HAP-1 (cell line): Measurements from ENCODE around the gene PROSER1.
A peak's percentile ranks its signal among the peaks of the same experiment; 100 is the strongest.

Experiments used
- DNase-seq, 2 experiments: peaks; one replicate each; pipeline ENCODE4 v3.0.0-alpha.2; 2016 to 2020; ENCODE audit warnings: low spot score in 2 of 2
- H3K27me3 ChIP-seq: fragments of 250-450 bp; sonication (Bioruptor Pico); 2 replicates; pipeline ENCODE4 v1.5.1; 2020; ENCODE audit warnings: low read depth, mild to moderate bottlenecking, moderate library complexity
- H3K36me3 ChIP-seq: fragments of 250-450 bp; sonication (Bioruptor Pico); replicated peaks from 2 replicates; pipeline ENCODE4 v1.5.1; 2020; ENCODE audit warnings: mild to moderate bottlenecking
- H3K4me1 ChIP-seq: fragments of 250-450 bp; sonication (Bioruptor Pico); 2 replicates; pipeline ENCODE4 v1.5.1; 2020; ENCODE audit warnings: mild to moderate bottlenecking
- H3K4me3 ChIP-seq: fragments of 250-450 bp; sonication (Bioruptor Pico); 2 replicates; pipeline ENCODE4 v1.5.1; 2020; ENCODE audit warnings: mild to moderate bottlenecking, moderate library complexity
- H3K9me3 ChIP-seq: fragments of 250-450 bp; sonication (Bioruptor Pico); 2 replicates; pipeline ENCODE4 v1.5.1; 2020; ENCODE audit warnings: mild to moderate bottlenecking, moderate library complexity
- in situ Hi-C: fragments of 300-500 bp; cut with MboI; formaldehyde crosslinking; loops from 3 replicates; pipeline ENCODE4 v1.14.3; 2020; ENCODE audit warnings: low sequenced_read_pairs, inconsistent platforms, mixed read lengths

Gene PROSER1

DNA sequence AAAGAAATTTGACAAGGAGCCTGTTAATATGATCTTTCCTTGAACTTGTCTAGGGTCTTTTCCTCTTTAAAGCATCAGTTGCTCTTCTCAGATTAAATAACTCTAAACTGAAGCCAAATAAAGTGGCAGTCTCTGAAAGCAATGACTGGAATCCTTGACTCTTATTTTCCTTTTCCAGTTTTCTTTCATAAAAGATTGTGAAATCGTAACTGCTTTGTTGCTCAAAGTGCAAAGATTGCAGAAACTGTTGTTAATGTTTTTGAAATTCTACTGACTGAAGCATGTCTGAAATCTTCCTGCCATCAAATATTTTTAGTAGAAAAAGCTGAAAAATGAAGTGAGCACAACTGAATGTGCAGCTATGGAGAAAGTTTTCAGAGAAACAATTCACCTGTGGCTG lies 2.3 kb upstream of the PROSER1 start:
- Histone ChIP-seq H3K9me3 (no peaks in the 10 kb centered on the region), H3K4me3 (no peak overlapping the region), H3K4me1 (peaks cover 6% of the 10 kb centered on the region; the same call in 1 of the 2 replicates), H3K36me3 (no peaks in the 10 kb centered on the region), H3K27me3 (no peaks in the 10 kb centered on the region)
- in situ Hi-C loops = no loop called here
- DNase-seq = no peak

DNA sequence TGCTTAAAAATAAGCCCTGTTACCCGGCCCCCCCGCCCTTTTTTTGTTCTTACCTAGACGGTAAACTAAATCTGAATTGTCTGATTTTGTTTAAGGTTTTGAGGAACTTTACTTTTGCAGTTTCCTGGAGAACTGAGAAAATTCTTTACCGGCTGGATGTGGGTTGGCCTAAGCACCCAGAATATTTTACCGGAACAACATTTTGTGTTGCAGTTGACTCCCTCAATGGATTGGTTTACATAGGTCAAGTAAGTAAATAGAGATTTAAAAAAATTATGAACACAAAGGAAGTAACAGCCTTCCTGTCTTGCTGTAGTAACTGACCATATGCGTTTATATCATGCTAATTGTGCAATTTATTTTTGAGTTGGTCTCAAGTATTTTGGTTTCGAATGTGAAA lies 1.2 kb upstream of the PROSER1 start:
- Histone ChIP-seq H3K27me3 (no peaks in the 10 kb centered on the region), H3K4me3 (peak overlapping the region; percentile 69), H3K4me1 (peaks cover 9% of the 10 kb centered on the region), H3K9me3 (no peaks in the 10 kb centered on the region), H3K36me3 (no peaks in the 10 kb centered on the region)
- DNase-seq = no peak
- in situ Hi-C loops = no loop called here

DNA sequence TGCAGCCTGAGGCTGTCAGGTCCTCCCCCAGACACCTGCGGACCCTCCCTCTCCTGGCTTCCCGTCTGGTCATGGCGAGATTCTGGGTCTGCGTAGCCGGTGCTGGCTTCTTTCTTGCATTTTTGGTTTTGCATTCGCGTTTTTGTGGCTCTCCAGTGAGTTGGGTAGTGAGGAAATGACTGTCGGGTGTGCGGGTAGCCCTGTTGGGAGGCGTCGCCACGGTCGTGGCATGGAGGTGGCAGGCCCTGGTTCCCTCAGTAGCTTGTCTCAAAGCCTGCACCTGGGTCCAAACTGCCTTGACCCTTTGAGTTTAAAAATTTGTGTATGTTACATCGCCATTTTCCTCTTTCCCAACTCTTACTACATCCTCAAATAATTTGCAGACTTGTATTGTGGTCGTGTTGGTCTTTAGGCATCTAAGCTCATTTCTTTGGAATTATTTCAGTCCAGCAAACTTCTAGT lies 711 bp upstream of the PROSER1 start:
- Histone ChIP-seq H3K36me3 (no peaks in the 10 kb centered on the region), H3K9me3 (no peaks in the 10 kb centered on the region), H3K4me1 (peaks cover 9% of the 10 kb centered on the region), H3K4me3 (peak overlapping the region; percentile 69), H3K27me3 (no peaks in the 10 kb centered on the region)
- DNase-seq = peak in 1 of 2 experiments; percentile 54
- in situ Hi-C loops = no loop called here

DNA sequence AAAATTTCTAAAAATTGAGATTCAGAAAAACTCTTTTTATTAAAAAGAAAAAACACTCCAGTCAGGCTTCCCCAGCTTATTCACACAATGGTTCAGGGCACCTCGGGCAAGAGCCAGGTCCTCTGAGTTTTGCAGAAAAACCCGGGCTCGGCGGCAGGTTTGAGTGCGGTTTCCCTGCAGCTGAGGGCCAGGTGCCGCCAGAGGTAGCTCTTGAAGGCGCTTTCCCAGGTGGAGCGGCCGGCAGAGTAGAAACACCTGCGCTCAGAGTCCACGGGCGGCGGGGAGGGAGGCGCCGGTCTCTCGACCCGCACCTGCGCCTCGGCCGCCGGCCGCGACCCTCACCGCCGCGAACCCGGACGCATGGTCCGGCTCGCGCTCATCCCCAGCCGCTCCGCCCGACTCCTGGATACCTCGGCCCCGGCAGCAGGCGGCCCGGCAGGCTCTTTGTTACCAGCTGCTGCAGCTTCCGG lies 444 bp downstream of the PROSER1 start:
- Histone ChIP-seq H3K36me3 (no peaks in the 10 kb centered on the region), H3K4me3 (peak overlapping the region; percentile 69), H3K27me3 (no peaks in the 10 kb centered on the region), H3K4me1 (peaks cover 9% of the 10 kb centered on the region), H3K9me3 (no peaks in the 10 kb centered on the region)
- in situ Hi-C loops = no loop called here
- DNase-seq = no peak

DNA sequence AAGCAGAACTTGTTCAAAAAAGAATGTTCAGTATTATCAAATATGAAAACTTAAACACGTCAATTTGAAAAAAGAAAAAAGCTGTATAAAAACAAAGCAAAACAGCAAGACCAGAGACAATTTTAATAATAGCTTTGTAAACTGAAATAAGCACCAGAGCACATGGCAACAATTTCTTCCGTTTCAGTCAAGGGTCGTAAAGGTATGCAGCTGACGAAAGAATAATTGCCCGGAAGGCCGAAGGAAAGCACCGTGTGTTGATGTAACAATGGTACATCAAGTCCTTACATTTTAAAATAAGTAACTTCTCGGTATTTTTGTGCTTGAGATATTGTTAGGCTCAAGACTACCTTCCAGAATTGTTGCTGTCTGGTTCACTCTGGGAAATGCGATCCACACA lies 1.7 kb downstream of the PROSER1 start:
- peak; percentile 29 to 48 for DNase-seq
- Histone ChIP-seq H3K4me3 (peak overlapping the region; percentile 69), H3K27me3 (no peaks in the 10 kb centered on the region), H3K9me3 (no peaks in the 10 kb centered on the region), H3K4me1 (peaks cover 9% of the 10 kb centered on the region), H3K36me3 (no peaks in the 10 kb centered on the region)
- in situ Hi-C loops = no loop called here

DNA sequence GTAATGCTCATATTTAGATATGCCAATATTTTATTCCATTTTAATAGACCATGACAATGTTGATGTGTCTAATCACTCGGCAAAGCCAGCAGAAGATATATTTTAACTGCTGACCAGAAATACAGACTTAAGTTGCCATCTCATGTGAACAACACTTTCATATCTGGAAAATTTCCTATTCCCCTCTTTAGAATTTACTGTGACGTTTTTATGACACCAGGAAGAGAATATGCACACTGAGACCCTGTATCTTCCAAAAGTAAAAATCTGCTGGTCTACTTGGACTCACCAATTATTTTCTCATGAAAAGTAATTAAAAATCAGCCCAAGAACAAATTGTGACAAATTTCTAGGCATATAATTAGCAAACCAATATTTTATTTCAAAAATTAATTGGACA lies 2.1 kb downstream of the PROSER1 start:
- H3K9me3 ChIP-seq = no peaks in the 10 kb centered on the region
- in situ Hi-C loops = no loop called here
- no peak for DNase-seq
- peak overlapping the region; percentile 69 for H3K4me3 ChIP-seq
- H3K36me3 ChIP-seq = 0 out of 2 replicates have a peak, but pooled peaks cover under 1% of the 10 kb centered on the region
- H3K4me1 ChIP-seq = peaks cover 9% of the 10 kb centered on the region
- H3K27me3 ChIP-seq = no peaks in the 10 kb centered on the region

DNA sequence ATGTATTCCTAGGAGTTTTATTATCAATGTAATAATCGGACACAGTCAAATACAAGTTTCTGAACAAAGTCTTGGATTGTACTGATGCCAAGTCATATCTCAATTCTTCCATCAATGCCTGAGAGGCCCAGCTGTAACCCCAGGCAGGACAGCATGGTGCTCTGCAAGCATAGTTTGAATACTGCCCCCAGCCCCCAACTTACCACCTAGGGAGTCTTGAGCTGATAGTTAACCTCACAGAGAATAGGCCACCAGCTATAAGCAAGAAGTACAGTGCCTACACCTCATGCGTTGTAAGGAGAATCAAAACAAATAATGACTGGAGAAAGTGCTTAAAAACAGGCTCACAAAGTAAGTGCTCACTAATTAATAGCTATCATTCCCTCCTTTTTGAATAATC lies 2.7 kb downstream of the PROSER1 start:
- H3K36me3 ChIP-seq = 0 out of 2 replicates have a peak, but pooled peaks cover 3% of the 10 kb centered on the region
- H3K4me3 ChIP-seq = peak overlapping the region; percentile 69
- H3K4me1 ChIP-seq = peaks cover 9% of the 10 kb centered on the region
- in situ Hi-C loops = no loop called here
- H3K27me3 ChIP-seq = no peaks in the 10 kb centered on the region
- DNase-seq = peak in 1 of 2 experiments; percentile 28
- no peaks in the 10 kb centered on the region for H3K9me3 ChIP-seq

DNA sequence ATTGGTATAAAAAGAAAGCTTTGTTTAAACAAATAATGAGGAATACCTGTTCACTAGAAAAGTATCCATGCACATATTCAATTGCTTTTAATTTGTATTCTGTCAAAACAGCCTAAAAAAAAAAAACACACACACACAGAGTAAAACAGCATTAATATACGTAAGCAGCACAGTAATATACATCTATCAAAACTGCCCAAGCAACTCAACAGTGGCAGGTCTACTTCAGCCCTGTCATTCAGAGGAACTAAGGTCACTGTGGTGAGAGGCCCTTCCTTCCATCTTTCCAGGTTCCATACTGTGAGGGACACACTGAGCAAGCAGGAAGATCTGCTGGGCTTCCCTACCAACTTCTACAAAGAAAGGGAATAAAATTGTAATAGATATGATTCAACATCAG lies 3.8 kb downstream of the PROSER1 start:
- Histone ChIP-seq H3K9me3 (no peaks in the 10 kb centered on the region), H3K4me3 (no peak overlapping the region), H3K27me3 (no peaks in the 10 kb centered on the region), H3K4me1 (peaks cover 3% of the 10 kb centered on the region; the same call in 1 of the 2 replicates), H3K36me3 (peaks cover 11% of the 10 kb centered on the region)
- DNase-seq = no peak
- in situ Hi-C loops = no loop called here

DNA sequence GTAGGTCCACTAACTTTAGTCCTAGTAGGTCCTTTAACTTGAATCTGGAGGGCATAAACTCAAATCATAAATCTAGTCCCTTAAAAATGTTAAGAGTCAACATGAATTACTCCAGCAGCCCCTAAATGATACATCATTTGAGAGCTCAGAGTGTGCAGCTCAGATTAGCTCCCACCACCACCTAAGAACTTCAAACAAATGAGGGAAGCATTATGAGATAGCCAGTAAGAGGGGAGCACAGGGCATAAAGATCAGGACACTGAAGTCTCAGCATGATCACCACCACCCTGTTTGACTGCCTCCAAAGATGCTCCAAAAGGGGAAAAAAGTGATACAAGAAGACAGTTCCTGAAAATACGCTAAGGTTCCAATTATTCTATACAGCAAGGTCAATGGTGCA lies 5.7 kb downstream of the PROSER1 start:
- H3K4me1 ChIP-seq = peaks cover 3% of the 10 kb centered on the region; the same call in 1 of the 2 replicates
- no peaks in the 10 kb centered on the region for H3K9me3 ChIP-seq
- no peak overlapping the region for H3K4me3 ChIP-seq
- in situ Hi-C loops = no loop called here
- peaks cover 21% of the 10 kb centered on the region for H3K36me3 ChIP-seq
- no peak for DNase-seq
- no peaks in the 10 kb centered on the region for H3K27me3 ChIP-seq

DNA sequence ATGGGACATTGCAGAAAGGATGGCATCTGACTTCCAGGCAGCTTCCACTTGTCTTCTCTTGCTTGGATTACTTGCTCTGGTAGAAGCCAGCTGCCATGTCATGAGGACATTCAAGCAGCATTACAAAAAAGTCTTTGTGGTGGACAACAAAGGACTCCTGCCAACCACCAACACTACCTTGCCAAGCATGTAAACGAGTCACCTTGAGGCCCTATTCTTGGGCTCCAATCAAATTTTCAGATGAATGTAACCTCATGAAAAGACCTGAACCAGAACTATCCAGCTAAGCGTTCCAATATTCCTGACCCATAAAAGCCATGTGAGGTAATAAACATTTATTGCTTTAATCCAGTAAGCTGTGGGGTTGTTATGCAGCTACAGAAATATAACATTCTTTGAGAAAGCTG lies 12.5 kb downstream of the PROSER1 start:
- H3K4me3 ChIP-seq = no peak overlapping the region
- peaks cover 17% of the 10 kb centered on the region for H3K4me1 ChIP-seq
- no peak for DNase-seq
- H3K36me3 ChIP-seq = peaks cover 67% of the 10 kb centered on the region
- H3K9me3 ChIP-seq = no peaks in the 10 kb centered on the region
- H3K27me3 ChIP-seq = no peaks in the 10 kb centered on the region
- in situ Hi-C loops = no loop called here

DNA sequence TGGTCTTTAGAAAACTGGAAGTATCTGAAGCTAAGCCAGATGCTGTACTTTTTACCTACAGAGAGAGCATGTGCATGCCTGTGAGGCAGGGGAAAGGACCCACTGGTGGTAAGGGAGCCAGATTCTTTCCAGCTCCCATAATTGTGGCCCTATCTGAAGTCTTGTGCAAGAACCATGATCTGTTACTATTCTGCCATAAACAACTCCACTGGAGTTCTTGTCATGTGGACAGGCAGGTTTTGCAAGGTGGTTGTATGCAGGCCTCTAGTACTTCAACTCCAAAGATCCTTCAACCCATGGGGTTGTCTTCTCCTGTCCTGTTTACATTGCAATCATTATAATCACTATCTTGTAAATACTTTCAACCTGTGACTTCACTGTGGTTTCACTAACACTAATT lies 14.1 kb downstream of the PROSER1 start:
- no peaks in the 10 kb centered on the region for H3K9me3 ChIP-seq
- no peaks in the 10 kb centered on the region for H3K27me3 ChIP-seq
- no peak overlapping the region for H3K4me3 ChIP-seq
- H3K36me3 ChIP-seq = peaks cover 59% of the 10 kb centered on the region
- peaks cover 17% of the 10 kb centered on the region for H3K4me1 ChIP-seq
- no peak for DNase-seq
- in situ Hi-C loops = no loop called here

DNA sequence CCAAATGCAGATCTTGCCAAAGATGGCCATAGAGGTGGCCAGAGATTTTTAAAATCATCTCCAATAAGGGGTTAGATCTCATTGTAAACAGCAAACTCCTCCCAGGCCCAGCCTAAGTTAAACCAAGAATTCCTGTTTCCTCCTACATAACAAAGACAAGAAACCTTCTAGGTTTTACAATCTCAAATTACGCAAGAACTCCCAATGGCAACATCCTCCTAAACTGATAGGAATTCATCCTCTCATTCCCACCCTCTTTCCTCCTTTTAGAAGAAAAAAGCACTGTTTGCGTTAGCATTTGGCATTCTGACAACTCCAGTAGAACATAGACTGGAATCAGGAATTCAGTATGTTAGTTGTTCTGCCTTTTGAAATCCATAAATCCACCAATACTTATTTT lies 14.6 kb downstream of the PROSER1 start:
- no peak overlapping the region for H3K4me3 ChIP-seq
- H3K4me1 ChIP-seq = peaks cover 17% of the 10 kb centered on the region
- DNase-seq = no peak
- in situ Hi-C loops = no loop called here
- H3K9me3 ChIP-seq = no peaks in the 10 kb centered on the region
- peaks cover 59% of the 10 kb centered on the region for H3K36me3 ChIP-seq
- no peaks in the 10 kb centered on the region for H3K27me3 ChIP-seq

DNA sequence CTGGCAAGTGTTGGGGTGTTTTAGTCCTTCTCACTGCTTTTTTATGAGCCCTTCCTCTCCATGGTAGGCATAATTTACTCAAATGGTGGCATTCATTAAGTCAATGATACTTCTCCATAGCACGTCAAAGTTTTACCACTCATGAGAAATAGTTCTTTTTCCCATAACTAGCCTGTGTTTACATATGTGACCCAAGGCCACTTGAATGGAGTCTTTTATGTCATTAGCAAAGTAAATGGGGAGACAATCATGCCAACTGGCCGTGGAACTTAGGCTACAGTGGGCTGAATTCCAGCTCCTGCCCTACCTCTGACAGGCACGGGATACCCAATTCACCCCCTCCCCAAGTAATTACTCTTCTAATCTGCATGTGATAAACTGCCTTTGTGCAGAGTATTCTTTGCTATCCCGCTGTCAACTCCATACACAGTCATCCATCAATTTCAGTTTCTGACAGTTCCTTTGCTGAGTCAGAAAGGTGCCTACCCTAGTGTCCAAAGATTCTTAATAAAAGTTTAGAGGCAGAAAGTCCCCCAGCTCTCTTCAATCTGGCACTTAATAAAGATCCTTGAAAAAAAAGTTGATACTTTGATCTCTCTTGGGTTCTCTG lies 16.9 kb downstream of the PROSER1 start:
- in situ Hi-C loops = no loop called here
- no peak for DNase-seq
- H3K9me3 ChIP-seq = no peaks in the 10 kb centered on the region
- H3K4me3 ChIP-seq = no peak overlapping the region
- peaks cover 61% of the 10 kb centered on the region for H3K36me3 ChIP-seq
- H3K4me1 ChIP-seq = peaks cover 10% of the 10 kb centered on the region
- no peaks in the 10 kb centered on the region for H3K27me3 ChIP-seq

DNA sequence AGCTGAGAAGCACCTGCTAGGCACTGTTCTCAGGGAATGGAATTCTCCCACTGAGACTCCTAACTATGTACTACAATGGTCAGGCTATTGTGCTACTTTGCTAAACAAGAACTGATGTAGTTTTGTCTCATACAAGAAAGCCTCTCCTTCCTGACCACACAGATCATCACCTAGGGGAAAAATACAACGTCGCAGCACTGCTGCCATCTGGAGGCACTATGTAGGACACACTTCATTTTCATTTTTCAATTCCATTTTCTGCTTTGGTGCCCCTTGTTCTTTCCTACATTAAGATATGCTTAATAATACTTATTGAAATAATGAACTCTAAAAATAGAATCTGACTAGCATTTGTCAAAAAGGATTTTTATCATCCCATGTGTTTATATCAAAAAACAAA lies 21.1 kb downstream of the PROSER1 start:
- peaks cover 62% of the 10 kb centered on the region for H3K36me3 ChIP-seq
- no peaks in the 10 kb centered on the region for H3K27me3 ChIP-seq
- in situ Hi-C loops = no loop called here
- no peak overlapping the region for H3K4me3 ChIP-seq
- DNase-seq = peak; percentile 27 to 30
- no peaks in the 10 kb centered on the region for H3K4me1 ChIP-seq
- no peaks in the 10 kb centered on the region for H3K9me3 ChIP-seq

DNA sequence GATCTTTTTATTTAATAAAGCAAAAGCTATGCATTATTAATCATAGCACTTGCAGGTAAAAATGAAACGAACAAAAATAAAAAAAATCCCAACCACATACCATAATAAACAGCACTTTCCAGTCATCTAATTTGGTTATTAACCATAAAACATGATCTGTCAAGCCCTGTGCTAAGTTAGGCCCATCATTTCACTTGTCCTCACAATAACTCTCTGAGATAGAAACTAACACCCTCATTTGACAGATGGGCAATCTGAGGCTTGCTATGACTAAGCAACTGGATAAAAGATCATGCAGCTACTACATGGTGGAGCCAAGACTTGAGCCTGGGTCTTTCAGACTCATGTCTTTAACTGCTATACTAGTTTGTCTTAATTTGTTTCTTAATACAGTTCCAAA lies 21.8 kb downstream of the PROSER1 start:
- Histone ChIP-seq H3K36me3 (peaks cover 61% of the 10 kb centered on the region), H3K9me3 (no peaks in the 10 kb centered on the region), H3K27me3 (no peaks in the 10 kb centered on the region), H3K4me1 (no peaks in the 10 kb centered on the region), H3K4me3 (no peak overlapping the region)
- in situ Hi-C loops = no loop called here
- no peak for DNase-seq
